Peyer's patch (tissue), 4 donors: ENCODE data around the gene MMAB. TPM values are rescaled to one million over a fixed set of nuclear protein-coding genes. Genes with fewer than 3 reads are reported as not detected.

Source experiments
- DNase-seq, 3 donors: peaks; one replicate each; pipeline ENCODE4 v3.0.0-alpha.2; 2017 to 2019
- H3K27ac ChIP-seq, 4 donors: fragments of 200-600 bp; sonication (generic); one replicate each; pipeline ENCODE4 v1.5.1; 2016 to 2019
- H3K27me3 ChIP-seq, 2 donors: fragments of 200-600 bp; sonication (generic); one replicate each; pipeline ENCODE4 v1.5.1; 2019
- H3K36me3 ChIP-seq, 3 donors: fragments of 200-600 bp; sonication (generic); one replicate each; pipeline ENCODE4 v1.5.1; 2016 to 2019
- H3K4me1 ChIP-seq, 4 donors: fragments of 200-600 bp; sonication (generic); one replicate each; pipeline ENCODE4 v1.5.1; 2016 to 2019
- H3K4me3 ChIP-seq, 4 donors: fragments of 200-600 bp; sonication (generic); 1 replicate in 3 of 4; 2 replicates in 1 of 4; pipeline ENCODE4 v1.5.1; 2016 to 2019; ENCODE audit warnings: mild to moderate bottlenecking in 1 of 4
- H3K9me3 ChIP-seq, 4 donors: fragments of 200-600 bp; sonication (generic); one replicate each; pipeline ENCODE4 v1.5.1; 2016 to 2019; ENCODE audit warnings: mild to moderate bottlenecking in 1 of 4
- CTCF ChIP-seq, 6 experiments: fragments of 450-650 bp in 4 of 6; fragments of 200-600 bp in 2 of 6; sonication (generic) in 1 of 6; IDR thresholded peaks; one replicate each; pipeline ENCODE4 v1.5.1; 2017 to 2019; ENCODE audit warnings: antibody characterized with exemption in 6 of 6, mild to moderate bottlenecking in 3 of 6, moderate library complexity in 1 of 6
- POLR2A ChIP-seq, 2 donors: fragments of 450-650 bp; IDR thresholded peaks; one replicate each; pipeline ENCODE4 v1.5.1; 2017; ENCODE audit warnings: antibody characterized with exemption in 2 of 2, mild to moderate bottlenecking in 2 of 2, moderate library complexity in 2 of 2
- total RNA-seq, 4 donors: library from RNA; depleted of rRNA; stranded (reverse); fragments of >200 nt; gene quantifications; one replicate each; pipeline ENCODE4 v1.1.0, GENCODE V29; 2016

Gene MMAB
- total RNA-seq, 4 donors from 2014 or later, result 30.8 to 41.4 (median 32.1) TPM

- no peaks in the 10 kb centered on the region for H3K9me3 ChIP-seq
- TF ChIP-seq POLR2A (IDR thresholded peaks at IDR 0.05), result no peak
- TF ChIP-seq CTCF (IDR thresholded peaks at IDR 0.05), result no peak
- H3K27ac ChIP-seq, result no peak overlapping the region
- no peaks in the 10 kb centered on the region for H3K4me1 ChIP-seq
- no peak overlapping the region for H3K4me3 ChIP-seq
- no peaks in the 10 kb centered on the region for H3K36me3 ChIP-seq
- no peaks in the 10 kb centered on the region for H3K27me3 ChIP-seq
- DNase-seq, result no peak
Measured at GRCh38 chr12:109610523-109610922, 37.2 kb upstream of the MMAB start.

GRCh38 chr12:109609342-109609741 lies 36.0 kb upstream of the MMAB start:
- no peaks in the 10 kb centered on the region for H3K27me3 ChIP-seq
- no peaks in the 10 kb centered on the region for H3K36me3 ChIP-seq
- TF ChIP-seq CTCF (IDR thresholded peaks at IDR 0.05) (no peak), POLR2A (IDR thresholded peaks at IDR 0.05) (no peak)
- no peaks in the 10 kb centered on the region for H3K4me1 ChIP-seq
- no peaks in the 10 kb centered on the region for H3K9me3 ChIP-seq
- no peak for DNase-seq
- no peak overlapping the region for H3K4me3 ChIP-seq
- no peak overlapping the region for H3K27ac ChIP-seq

GRCh38 chr12:109608793-109609192 lies 35.5 kb upstream of the MMAB start:
- no peaks in the 10 kb centered on the region for H3K27me3 ChIP-seq
- TF ChIP-seq POLR2A (IDR thresholded peaks at IDR 0.05), result no peak
- TF ChIP-seq CTCF (IDR thresholded peaks at IDR 0.05), result no peak
- H3K4me3 ChIP-seq, result no peak overlapping the region
- H3K36me3 ChIP-seq, result no peaks in the 10 kb centered on the region
- no peaks in the 10 kb centered on the region for H3K4me1 ChIP-seq
- no peaks in the 10 kb centered on the region for H3K9me3 ChIP-seq
- no peak overlapping the region for H3K27ac ChIP-seq
- no peak for DNase-seq

GRCh38 chr12:109608270-109608669 lies 35.0 kb upstream of the MMAB start:
- Histone ChIP-seq H3K27me3 (no peaks in the 10 kb centered on the region), H3K4me1 (no peaks in the 10 kb centered on the region), H3K36me3 (no peaks in the 10 kb centered on the region), H3K9me3 (no peaks in the 10 kb centered on the region), H3K4me3 (no peak overlapping the region), H3K27ac (no peak overlapping the region)
- TF ChIP-seq POLR2A (IDR thresholded peaks at IDR 0.05) (no peak), CTCF (IDR thresholded peaks at IDR 0.05) (no peak)
- no peak for DNase-seq

- Histone ChIP-seq H3K27me3 (no peaks in the 10 kb centered on the region), H3K4me1 (no peaks in the 10 kb centered on the region), H3K9me3 (no peaks in the 10 kb centered on the region), H3K4me3 (no peak overlapping the region), H3K27ac (no peak overlapping the region), H3K36me3 (no peaks in the 10 kb centered on the region)
- DNase-seq, result no peak
- TF ChIP-seq CTCF (IDR thresholded peaks at IDR 0.05) (no peak), POLR2A (IDR thresholded peaks at IDR 0.05) (no peak)
Measured at GRCh38 chr12:109607618-109608017, 34.3 kb upstream of the MMAB start.
